ENCODE measurements around the gene GSC. TPM values are rescaled to one million over a fixed set of nuclear protein-coding genes. Genes with fewer than 3 reads are reported as not detected.
A peak's percentile ranks its signal among the peaks of the same experiment; 100 is the strongest.

Gene GSC
- total RNA-seq, 1 donor from 2014 or later, result not detected

- no peak overlapping the region for H3K4me3 ChIP-seq (ENCODE audit: low read depth, low read length)
- no peaks in the 10 kb centered on the region for H3K36me3 ChIP-seq (ENCODE audit: control insufficient read depth, insufficient read depth, low read length)
- DNase-seq (ENCODE audit: low read depth), result no peak
- H3K27me3 ChIP-seq (ENCODE audit: control insufficient read depth, insufficient read depth, low read length), result peaks cover 93% of the 10 kb centered on the region
- TF ChIP-seq CTCF (IDR thresholded peaks at IDR 0.05; ENCODE audit: insufficient read depth, low read length, poor library complexity, severe bottlenecking), result no peak
These were observed 873 bp upstream of the GSC start for GRCh38 chr14:94770815-94771157.

GRCh38 chr14:94770251-94770749, 387 bp upstream of the GSC start:
- H3K4me3 ChIP-seq (ENCODE audit: low read depth, low read length), result peak overlapping the region; percentile 30
- peaks cover 91% of the 10 kb centered on the region for H3K27me3 ChIP-seq (ENCODE audit: control insufficient read depth, insufficient read depth, low read length)
- no peaks in the 10 kb centered on the region for H3K36me3 ChIP-seq (ENCODE audit: control insufficient read depth, insufficient read depth, low read length)
- TF ChIP-seq CTCF (IDR thresholded peaks at IDR 0.05; ENCODE audit: insufficient read depth, low read length, poor library complexity, severe bottlenecking), result no peak
- DNase-seq (ENCODE audit: low read depth), result no peak

GRCh38 chr14:94768521-94769390, 1.2 kb downstream of the GSC start:
- TF ChIP-seq CTCF (IDR thresholded peaks at IDR 0.05; ENCODE audit: insufficient read depth, low read length, poor library complexity, severe bottlenecking), result no peak
- Histone ChIP-seq H3K27me3 (ENCODE audit: control insufficient read depth, insufficient read depth, low read length) (peaks cover 84% of the 10 kb centered on the region), H3K36me3 (ENCODE audit: control insufficient read depth, insufficient read depth, low read length) (no peaks in the 10 kb centered on the region), H3K4me3 (ENCODE audit: low read depth, low read length) (no peak overlapping the region)
- no peak for DNase-seq (ENCODE audit: low read depth)

GRCh38 chr14:94768141-94768520, 1.8 kb downstream of the GSC start:
- H3K4me3 ChIP-seq (ENCODE audit: low read depth, low read length), result no peak overlapping the region
- DNase-seq (ENCODE audit: low read depth), result no peak
- no peaks in the 10 kb centered on the region for H3K36me3 ChIP-seq (ENCODE audit: control insufficient read depth, insufficient read depth, low read length)
- peaks cover 81% of the 10 kb centered on the region for H3K27me3 ChIP-seq (ENCODE audit: control insufficient read depth, insufficient read depth, low read length)
- no peak for TF ChIP-seq CTCF (IDR thresholded peaks at IDR 0.05; ENCODE audit: insufficient read depth, low read length, poor library complexity, severe bottlenecking)

GRCh38 chr14:94767321-94767878, 2.5 kb downstream of the GSC start:
- H3K27me3 ChIP-seq (ENCODE audit: control insufficient read depth, insufficient read depth, low read length), result peaks cover 73% of the 10 kb centered on the region
- DNase-seq (ENCODE audit: low read depth), result no peak
- no peak overlapping the region for H3K4me3 ChIP-seq (ENCODE audit: low read depth, low read length)
- H3K36me3 ChIP-seq (ENCODE audit: control insufficient read depth, insufficient read depth, low read length), result no peaks in the 10 kb centered on the region
- no peak for TF ChIP-seq CTCF (IDR thresholded peaks at IDR 0.05; ENCODE audit: insufficient read depth, low read length, poor library complexity, severe bottlenecking)
